Stimulated activated effector memory CD8-positive, alpha-beta T cell treated with anti-CD3 and anti-CD28 coated beads, Interleukin-12 subunit alpha, Interleukin-12 subunit beta, amount 100 ng/mL, for 72 hours (primary cell): ENCODE results near the gene UNCX.
A peak's percentile ranks its signal among the peaks of the same experiment; 100 is the strongest.
"Not testable (repeated sequence)": the region's sequence is repeated elsewhere in the genome, so short reads cannot be mapped to it uniquely, and the experiment has no call there.

ENCODE experiments used
- ATAC-seq: fragments of 150-1000 bp; cut with Tn5 transposase; 2 replicates; pipeline ENCODE4 v1.10.0; 2021
- DNase-seq, 2 donors: peaks; one replicate each; pipeline ENCODE4 v3.0.0; 2021 to 2022; ENCODE audit warnings: low spot score in 2 of 2
- H3K27ac Mint-ChIP-seq: one replicate; pipeline ENCODE4 v1.8.0; 2022; ENCODE audit warnings: mild to moderate bottlenecking, mixed read lengths
- H3K36me3 Mint-ChIP-seq: one replicate; pipeline ENCODE4 v1.8.0; 2022; ENCODE audit warnings: mild to moderate bottlenecking, mixed read lengths
- H3K4me1 Mint-ChIP-seq: one replicate; pipeline ENCODE4 v1.8.0; 2022; ENCODE audit warnings: mixed read lengths
- H3K4me3 Mint-ChIP-seq: one replicate; pipeline ENCODE4 v1.8.0; 2022; ENCODE audit warnings: mild to moderate bottlenecking, mixed read lengths
- H3K9me3 Mint-ChIP-seq: one replicate; pipeline ENCODE4 v1.8.0; 2022; ENCODE audit warnings: mixed read lengths

The UNCX gene

GRCh38 chr7:1268076-1268815 lies 35.6 kb downstream of the UNCX start:
- no peaks in the 10 kb centered on the region for H3K9me3 Mint-ChIP-seq
- H3K4me3 Mint-ChIP-seq, result no peak overlapping the region
- H3K4me1 Mint-ChIP-seq, result no peaks in the 10 kb centered on the region
- H3K27ac Mint-ChIP-seq, result no peak overlapping the region
- no peaks in the 10 kb centered on the region for H3K36me3 Mint-ChIP-seq
- ATAC-seq (peak; percentile 25), DNase-seq (no peak)

GRCh38 chr7:1268866-1269265 lies 36.2 kb downstream of the UNCX start:
- ATAC-seq (no peak), DNase-seq (no peak)
- H3K9me3 Mint-ChIP-seq, result no peaks in the 10 kb centered on the region
- H3K36me3 Mint-ChIP-seq, result no peaks in the 10 kb centered on the region
- H3K27ac Mint-ChIP-seq, result no peak overlapping the region
- H3K4me1 Mint-ChIP-seq, result no peaks in the 10 kb centered on the region
- H3K4me3 Mint-ChIP-seq, result no peak overlapping the region

- Mint-ChIP-seq H3K36me3 (no peaks in the 10 kb centered on the region), H3K4me1 (no peaks in the 10 kb centered on the region), H3K27ac (no peak overlapping the region), H3K4me3 (no peak overlapping the region), H3K9me3 (no peaks in the 10 kb centered on the region)
- DNase-seq, result no peak
- ATAC-seq, result no peak
These were observed 36.7 kb downstream of the UNCX start for GRCh38 chr7:1269336-1269890.

GRCh38 chr7:1270181-1270580 lies 37.5 kb downstream of the UNCX start:
- ATAC-seq, result no peak
- no peak for DNase-seq
- no peak overlapping the region for H3K27ac Mint-ChIP-seq
- H3K4me3 Mint-ChIP-seq, result no peak overlapping the region
- no peaks in the 10 kb centered on the region for H3K36me3 Mint-ChIP-seq
- H3K4me1 Mint-ChIP-seq, result no peaks in the 10 kb centered on the region
- no peaks in the 10 kb centered on the region for H3K9me3 Mint-ChIP-seq

- Mint-ChIP-seq H3K27ac (no peak overlapping the region), H3K36me3 (no peaks in the 10 kb centered on the region), H3K4me3 (no peak overlapping the region), H3K4me1 (no peaks in the 10 kb centered on the region), H3K9me3 (no peaks in the 10 kb centered on the region)
- ATAC-seq (no peak), DNase-seq (no peak)
These were observed 38.4 kb downstream of the UNCX start for GRCh38 chr7:1271046-1271445.

- no peak overlapping the region for H3K27ac Mint-ChIP-seq
- H3K4me3 Mint-ChIP-seq, result no peak overlapping the region
- H3K36me3 Mint-ChIP-seq, result no peaks in the 10 kb centered on the region
- DNase-seq (no peak), ATAC-seq (no peak)
- no peaks in the 10 kb centered on the region for H3K9me3 Mint-ChIP-seq
- no peaks in the 10 kb centered on the region for H3K4me1 Mint-ChIP-seq
These were observed 39.0 kb downstream of the UNCX start for GRCh38 chr7:1271656-1272055.

- not testable (repeated sequence) for DNase-seq, ATAC-seq, H3K4me3 Mint-ChIP-seq, H3K4me1 Mint-ChIP-seq, H3K9me3 Mint-ChIP-seq, H3K27ac Mint-ChIP-seq, H3K36me3 Mint-ChIP-seq
These were observed 39.5 kb downstream of the UNCX start for GRCh38 chr7:1272136-1272535.

- ATAC-seq (peak; percentile 26), DNase-seq (no peak)
- no peaks in the 10 kb centered on the region for H3K36me3 Mint-ChIP-seq
- no peaks in the 10 kb centered on the region for H3K4me1 Mint-ChIP-seq
- no peaks in the 10 kb centered on the region for H3K9me3 Mint-ChIP-seq
- H3K4me3 Mint-ChIP-seq, result no peak overlapping the region
- H3K27ac Mint-ChIP-seq, result no peak overlapping the region
These were observed 41.6 kb downstream of the UNCX start for GRCh38 chr7:1274121-1274875.

GRCh38 chr7:1274876-1275375 lies 42.3 kb downstream of the UNCX start:
- H3K9me3 Mint-ChIP-seq, result no peaks in the 10 kb centered on the region
- H3K36me3 Mint-ChIP-seq, result no peaks in the 10 kb centered on the region
- no peak overlapping the region for H3K4me3 Mint-ChIP-seq
- DNase-seq (no peak), ATAC-seq (no peak)
- no peak overlapping the region for H3K27ac Mint-ChIP-seq
- H3K4me1 Mint-ChIP-seq, result no peaks in the 10 kb centered on the region

- Mint-ChIP-seq H3K27ac (no peak overlapping the region), H3K4me1 (no peaks in the 10 kb centered on the region), H3K36me3 (no peaks in the 10 kb centered on the region), H3K9me3 (peaks cover 5% of the 10 kb centered on the region), H3K4me3 (no peak overlapping the region)
- DNase-seq, result no peak
- ATAC-seq, result no peak
These were observed 43.0 kb downstream of the UNCX start for GRCh38 chr7:1275451-1276381.

GRCh38 chr7:1276626-1277175 lies 44.0 kb downstream of the UNCX start:
- Mint-ChIP-seq H3K4me1 (no peaks in the 10 kb centered on the region), H3K9me3 (peaks cover 5% of the 10 kb centered on the region), H3K27ac (no peak overlapping the region), H3K36me3 (no peaks in the 10 kb centered on the region), H3K4me3 (no peak overlapping the region)
- DNase-seq (no peak), ATAC-seq (no peak)

- ATAC-seq (no peak), DNase-seq (no peak)
- H3K4me1 Mint-ChIP-seq, result no peaks in the 10 kb centered on the region
- H3K9me3 Mint-ChIP-seq, result peaks cover 5% of the 10 kb centered on the region
- no peaks in the 10 kb centered on the region for H3K36me3 Mint-ChIP-seq
- H3K4me3 Mint-ChIP-seq, result no peak overlapping the region
- no peak overlapping the region for H3K27ac Mint-ChIP-seq
These were observed 45.9 kb downstream of the UNCX start for GRCh38 chr7:1278543-1278942.

GRCh38 chr7:1279041-1279440 lies 46.4 kb downstream of the UNCX start:
- H3K4me3 Mint-ChIP-seq, result no peak overlapping the region
- no peaks in the 10 kb centered on the region for H3K4me1 Mint-ChIP-seq
- peaks cover 5% of the 10 kb centered on the region for H3K9me3 Mint-ChIP-seq
- DNase-seq (no peak), ATAC-seq (no peak)
- no peak overlapping the region for H3K27ac Mint-ChIP-seq
- no peaks in the 10 kb centered on the region for H3K36me3 Mint-ChIP-seq

- H3K9me3 Mint-ChIP-seq, H3K27ac Mint-ChIP-seq, H3K4me1 Mint-ChIP-seq, H3K36me3 Mint-ChIP-seq, DNase-seq, H3K4me3 Mint-ChIP-seq, ATAC-seq: not testable (repeated sequence)
These were observed 47.2 kb downstream of the UNCX start for GRCh38 chr7:1279895-1280294.

GRCh38 chr7:1281068-1281467 lies 48.4 kb downstream of the UNCX start:
- ATAC-seq (no peak), DNase-seq (no peak)
- Mint-ChIP-seq H3K9me3 (peaks cover 5% of the 10 kb centered on the region), H3K36me3 (no peaks in the 10 kb centered on the region), H3K4me1 (no peaks in the 10 kb centered on the region), H3K27ac (no peak overlapping the region), H3K4me3 (no peak overlapping the region)
